K562 (cell line): ENCODE data around the gene COL23A1. TPM values are rescaled to one million over a fixed set of nuclear protein-coding genes. Genes with fewer than 3 reads are reported as not detected.

Experiments
- ATAC-seq: fragments of 200-7000 bp; cut with Tn5 transposase; 3 replicates; pipeline ENCODE4 v1.9.1; 2020; ENCODE audit warnings: moderate library complexity
- BruUV-seq: library from RNA; stranded (reverse); fragments of 400-500 nt; replicated peaks from 2 replicates; lab custom pipeline; 2021; lab: Mats Ljungman, UMichigan
- CTCF ChIA-PET: fragments of 300-600 bp; formaldehyde crosslinking; extraction: SDS; loops from one replicate; lab custom pipeline; 2021; ENCODE audit warnings: low intra/inter-chr PET ratio; lab: Yijun Ruan, JAX
- POLR2A ChIA-PET: fragments of 300-600, 350-650 bp; sonication (Branson Sonifier 250); formaldehyde crosslinking; extraction: SDS; loops from one replicate; lab custom pipeline; 2021; ENCODE audit warnings: antibody characterized with exemption, inconsistent platforms; lab: Yijun Ruan, JAX
- DNase-seq, 4 experiments: peaks; one replicate each; pipeline versions ENCODE4 v3.0.0 to v3.0.0-alpha.2; 2011 to 2018; ENCODE audit warnings: low spot score in 3 of 4, mixed read lengths in 3 of 4; ENCODE audit errors: extremely low read depth in 1 of 4
- FAIRE-seq: peaks from 2 replicates; lab custom pipeline; 2011; peaks lifted over from hg19 to GRCh38; lab: Jason Lieb, UNC
- H2AFZ ChIP-seq: 2 replicates; pipeline ENCODE4 v1.6.0; 2011; ENCODE audit warnings: low read depth, low read length, control low read depth, inconsistent platforms
- H3K27ac ChIP-seq: fragments of 200-600 bp; 3 replicates; pipeline ENCODE4 v1.8.0; 2011; ENCODE audit warnings: low read depth, mild to moderate bottlenecking, control low read depth, inconsistent platforms, low read length, moderate library complexity, mixed read lengths; ENCODE audit errors: extremely low read depth
- H3K27me3 ChIP-seq, 2 experiments: fragments of 300-600 bp in 1 of 2; 2 replicates in 1 of 2; 3 replicates in 1 of 2; pipeline versions ENCODE4 v1.6.0 to v1.8.0; 2011; ENCODE audit warnings: inconsistent platforms in 2 of 2, low read length in 2 of 2, mild to moderate bottlenecking in 1 of 2, mixed read lengths in 1 of 2, moderate library complexity in 1 of 2; ENCODE audit not compliant: control insufficient read depth in 2 of 2, insufficient read depth in 2 of 2
- H3K36me3 ChIP-seq: fragments of 300-600 bp; 3 replicates; pipeline ENCODE4 v1.8.0; 2011; ENCODE audit warnings: mild to moderate bottlenecking, low read length, inconsistent platforms; ENCODE audit not compliant: control insufficient read depth, insufficient read depth
- H3K4me1 ChIP-seq, 2 experiments: fragments of 200-600 bp in 1 of 2; replicated peaks in 1 of 2; 2 replicates in 1 of 2; 3 replicates in 1 of 2; pipeline versions ENCODE4 v1.5.1 to v1.8.0; 2011; ENCODE audit warnings: inconsistent platforms in 2 of 2, low read length in 2 of 2, mild to moderate bottlenecking in 1 of 2, mixed read lengths in 1 of 2, moderate library complexity in 1 of 2; ENCODE audit not compliant: control insufficient read depth in 2 of 2, insufficient read depth in 2 of 2
- H3K4me2 ChIP-seq: 2 replicates; pipeline ENCODE4 v1.6.1; 2011; ENCODE audit warnings: low read length, control low read depth, inconsistent platforms, mixed read lengths; ENCODE audit not compliant: insufficient read depth
- H3K4me3 ChIP-seq: fragments of 200-600 bp; sonication (generic), shearing (Covaris generic); 2 replicates; pipeline ENCODE4 v1.5.1; 2016; ENCODE audit warnings: control low read depth, inconsistent platforms
- H3K79me2 ChIP-seq: fragments of 200-600 bp; 3 replicates; pipeline ENCODE4 v1.8.0; 2011; ENCODE audit warnings: low read length, inconsistent platforms; ENCODE audit not compliant: control insufficient read depth, insufficient read depth
- H3K9ac ChIP-seq, 2 experiments: 2 replicates each; pipeline versions ENCODE4 v1.6.0 to v1.6.1; 2011; ENCODE audit warnings: low read depth in 2 of 2, low read length in 2 of 2, control low read depth in 1 of 2, inconsistent platforms in 1 of 2, mild to moderate bottlenecking in 1 of 2, mixed read lengths in 1 of 2; ENCODE audit not compliant: insufficient read depth in 1 of 2
- H3K9me1 ChIP-seq: one replicate; pipeline ENCODE4 v1.6.0; 2011; ENCODE audit warnings: inconsistent platforms, mild to moderate bottlenecking, low read length, moderate library complexity; ENCODE audit not compliant: control insufficient read depth, insufficient read depth
- H3K9me3 ChIP-seq: replicated peaks from 2 replicates; pipeline ENCODE4 v1.5.1; 2011; ENCODE audit warnings: low read depth, low read length, inconsistent platforms; ENCODE audit not compliant: control insufficient read depth, insufficient read depth
- H4K20me1 ChIP-seq: replicated peaks from 2 replicates; pipeline ENCODE4 v1.6.1; 2011; ENCODE audit warnings: low read length, inconsistent platforms, mixed read lengths; ENCODE audit not compliant: control insufficient read depth, insufficient read depth
- CEBPB ChIP-seq: fragments of 450-650 bp; IDR thresholded peaks from 2 replicates; pipeline ENCODE4 v1.6.1; 2016; ENCODE audit warnings: missing genetic modification characterization, missing compliant biosample characterization
- CREM ChIP-seq: IDR thresholded peaks from 2 replicates; pipeline ENCODE4 v1.6.1; 2014; ENCODE audit warnings: antibody characterized with exemption, low read depth
- HDAC1 ChIP-seq, 2 experiments: fragments of 450-650 bp; IDR thresholded peaks; 2 replicates each; pipeline ENCODE4 v1.6.1; 2016 to 2017; ENCODE audit warnings: inconsistent platforms in 1 of 2, mild to moderate bottlenecking in 1 of 2, moderate library complexity in 1 of 2
- HDGF ChIP-seq: fragments of 450-650 bp; IDR thresholded peaks from 2 replicates; pipeline ENCODE4 v1.6.1; 2016
- MIER1 ChIP-seq: fragments of 450-650 bp; IDR thresholded peaks from 2 replicates; pipeline ENCODE4 v1.6.1; 2016; ENCODE audit warnings: antibody characterized with exemption, mild to moderate bottlenecking, low read depth
- SAP30 ChIP-seq: fragments of 200-600 bp; sonication (generic); IDR thresholded peaks from 2 replicates; pipeline ENCODE4 v1.6.1; 2012; ENCODE audit warnings: borderline replicate concordance, low read depth, mild to moderate bottlenecking, moderate library complexity, low read length, control low read depth, inconsistent platforms; ENCODE audit not compliant: insufficient read depth, poor library complexity, severe bottlenecking
- SMARCA4 ChIP-seq: fragments of 450-650 bp; IDR thresholded peaks from 2 replicates; pipeline ENCODE4 v1.6.1; 2016
- STAT5B ChIP-seq: fragments of 250-450 bp; sonication (Bioruptor Pico); IDR thresholded peaks from 2 replicates; pipeline ENCODE4 v1.8.0; 2021; ENCODE audit warnings: mild to moderate bottlenecking, inconsistent platforms
- ZNF134 ChIP-seq: fragments of 250-450 bp; sonication (Bioruptor Pico); conservative IDR thresholded peaks from 2 replicates; pipeline ENCODE4 v1.4.0; 2020
- ZNF197 ChIP-seq: fragments of 200-800 bp; sonication (Bioruptor generic); IDR thresholded peaks from 2 replicates; pipeline ENCODE4 v1.6.1; 2016; ENCODE audit warnings: low read depth, missing genetic modification characterization, missing compliant biosample characterization
- ZNF263 ChIP-seq: sonication (generic); formaldehyde crosslinking; IDR thresholded peaks from 2 replicates; pipeline ENCODE4 v1.8.0; 2022; ENCODE audit warnings: mild to moderate bottlenecking, missing genetic modification reagents, borderline replicate concordance
- ZNF311 ChIP-seq: fragments of 250-450 bp; sonication (Bioruptor Pico); IDR thresholded peaks from 2 replicates; pipeline ENCODE4 v1.4.0; 2020; ENCODE audit warnings: mild to moderate bottlenecking, moderate library complexity
- ZNF551 ChIP-seq: fragments of 250-450 bp; sonication (Bioruptor Pico); IDR thresholded peaks from 2 replicates; pipeline ENCODE4 v1.5.0; 2021; ENCODE audit warnings: mild to moderate bottlenecking, moderate library complexity
- WGBS: fragments of 100-300 bp; shearing (Covaris generic); methylation state at CpG from one replicate; pipeline ENCODE4 v1.1.6; 2016; ENCODE audit warnings: low coverage, mixed read lengths; ENCODE audit not compliant: insufficient coverage; ENCODE audit errors: missing lambda C conversion rate; 5-methylcytosine and 5-hydroxymethylcytosine counted together
- in situ Hi-C: fragments of 300-500 bp; cut with MboI; formaldehyde crosslinking; loops from 4 replicates; pipeline ENCODE4 v1.15.0; 2018; ENCODE audit warnings: inconsistent platforms, mixed read lengths
- intact Hi-C: fragments of 100-400 bp; cut with micrococcal nuclease; formaldehyde crosslinking; loops from 2 replicates; pipeline ENCODE4 v1.14.2; 2022
- polyA plus RNA-seq, 8 experiments: library from polyadenylated mRNA; depleted of rRNA in 4 of 8; stranded (reverse) in 5 of 8; unstranded in 3 of 8; fragments of >200 nt; fragmentation: Nextera tagmentation in 2 of 8; fragmentation: Illumina TruSeq in 1 of 8; extraction: Ambion mirVana in 2 of 8; extraction: Trizol in 1 of 8; gene quantifications; 2 replicates each; pipeline versions ENCODE4 v1.2.1 to v1.2.3, GENCODE V29; 2011 to 2014; ENCODE audit warnings: inconsistent platforms in 1 of 8, missing spikeins in 1 of 8
- total RNA-seq, 7 experiments: library from RNA; depleted of rRNA in 6 of 7; stranded (reverse); fragments of >200 nt in 6 of 7; fragmentation: Illumina TruSeq in 2 of 7; extraction: Trizol in 2 of 7; gene quantifications; 2 replicates each; pipeline versions ENCODE4 v1.2.1 to v1.2.3, GENCODE V29; 2011 to 2021; ENCODE audit warnings: low replicate concordance in 1 of 7

The COL23A1 gene
- total and polyA plus RNA-seq, 9 of the 15 experiments (the other 6 are each of a cell fraction or from before 2014, with no cell fraction given): 0.09 TPM; not detected in 8

DNA sequence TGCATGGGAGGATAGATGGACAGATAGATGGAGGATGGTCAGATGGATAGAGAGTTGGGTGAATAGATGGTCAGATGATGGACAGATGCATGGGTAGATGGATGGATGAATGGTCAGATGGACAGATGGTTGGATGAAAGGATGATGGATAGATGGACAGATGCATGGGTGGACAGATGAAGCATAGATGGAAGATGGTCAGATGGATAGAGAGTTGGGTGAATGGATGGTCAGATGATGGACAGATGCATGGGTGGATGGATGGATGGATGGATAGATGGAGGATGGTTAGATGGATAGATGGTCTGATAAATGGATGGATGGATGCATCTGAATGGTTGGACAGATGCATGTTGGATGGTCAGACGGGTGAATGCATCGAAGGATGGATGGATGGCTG, 70.4 kb downstream of the COL23A1 start:
- H3K4me3 ChIP-seq: no peak overlapping the region
- no TSS peak for BruUV-seq
- no peak overlapping the region for H3K9ac ChIP-seq
- TF ChIP-seq ZNF311 (CRISPR knock-in tag): no peak
- no peak for TF ChIP-seq ZNF263 (CRISPR knock-in tag)
- no peak for TF ChIP-seq ZNF551 (CRISPR knock-in tag)
- no peak for TF ChIP-seq ZNF134
- TF ChIP-seq CREM: no peak
- TF ChIP-seq SMARCA4: no peak
- no peak for TF ChIP-seq HDGF
- TF ChIP-seq HDAC1 (IDR thresholded peaks at IDR 0.05): no peak
- no peak for TF ChIP-seq SAP30
- TF ChIP-seq STAT5B (CRISPR knock-in tag): no peak
- no peak for TF ChIP-seq CEBPB (tag)
- TF ChIP-seq ZNF197 (CRISPR knock-in tag): no peak
- no peak for TF ChIP-seq MIER1
- no peaks in the 10 kb centered on the region for H3K36me3 ChIP-seq
- H3K9me3 ChIP-seq: no peaks in the 10 kb centered on the region
- no peak for FAIRE-seq
- ATAC-seq: no peak
- DNase-seq: no peak
- intact Hi-C loops: no loop called here
- no peak overlapping the region for H2AFZ ChIP-seq
- ChIA-PET POLR2A (no interaction called here), CTCF (no interaction called here)
- 15% methylated on average over 2 of the region's 2 CpGs for WGBS
- no peaks in the 10 kb centered on the region for H4K20me1 ChIP-seq
- no peak overlapping the region for H3K27ac ChIP-seq
- in situ Hi-C loops: no loop called here
- H3K27me3 ChIP-seq: peaks cover 12 to 53% of the 10 kb centered on the region in 2 experiments; a peak in 4 of 5 replicates
- H3K4me1 ChIP-seq: no peaks in the 10 kb centered on the region
- H3K79me2 ChIP-seq: no peaks in the 10 kb centered on the region
- H3K9me1 ChIP-seq: no peaks in the 10 kb centered on the region
- H3K4me2 ChIP-seq: no peak overlapping the region
